22Rv1 (cell line): ENCODE data around the gene ROS1.
"Not testable (repeated sequence)": the region's sequence is repeated elsewhere in the genome, so short reads cannot be mapped to it uniquely, and the experiment has no call there.

Experiments
- H3K27ac ChIP-seq: fragments of 450-650 bp; 2 replicates; pipeline ENCODE4 v1.5.1; 2017
- ZFX ChIP-seq: fragments of 450-650 bp; IDR thresholded peaks from 2 replicates; pipeline ENCODE4 v1.6.1; 2017; ENCODE audit warnings: antibody characterized with exemption, borderline replicate concordance
- TF ChIP-seq, protein P1 (sequence below): fragments of 450-650 bp; IDR thresholded peaks from 2 replicates; pipeline ENCODE4 v1.5.1; 2017; ENCODE audit warnings: mild to moderate bottlenecking

The ROS1 gene

DNA sequence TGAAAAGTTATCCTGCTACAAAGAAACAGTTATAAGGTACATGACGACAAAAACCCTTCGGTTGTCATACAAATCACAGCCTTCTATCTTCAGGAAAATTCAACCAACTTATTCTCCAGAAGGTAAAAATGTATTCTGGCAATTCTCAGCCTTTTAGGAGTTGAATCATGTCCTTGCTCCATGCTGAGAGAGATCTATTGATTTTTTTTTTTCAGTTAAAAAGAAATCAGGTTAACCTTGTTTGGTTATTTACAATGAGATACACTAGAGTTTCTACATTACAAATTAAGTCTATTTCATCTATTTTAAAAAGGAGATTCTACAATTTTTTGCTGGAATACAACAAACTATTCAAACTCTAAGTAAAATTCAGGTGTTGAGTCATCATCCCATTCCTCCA, 45.4 kb downstream of the ROS1 start:
- TF ChIP-seq, protein P1, sequence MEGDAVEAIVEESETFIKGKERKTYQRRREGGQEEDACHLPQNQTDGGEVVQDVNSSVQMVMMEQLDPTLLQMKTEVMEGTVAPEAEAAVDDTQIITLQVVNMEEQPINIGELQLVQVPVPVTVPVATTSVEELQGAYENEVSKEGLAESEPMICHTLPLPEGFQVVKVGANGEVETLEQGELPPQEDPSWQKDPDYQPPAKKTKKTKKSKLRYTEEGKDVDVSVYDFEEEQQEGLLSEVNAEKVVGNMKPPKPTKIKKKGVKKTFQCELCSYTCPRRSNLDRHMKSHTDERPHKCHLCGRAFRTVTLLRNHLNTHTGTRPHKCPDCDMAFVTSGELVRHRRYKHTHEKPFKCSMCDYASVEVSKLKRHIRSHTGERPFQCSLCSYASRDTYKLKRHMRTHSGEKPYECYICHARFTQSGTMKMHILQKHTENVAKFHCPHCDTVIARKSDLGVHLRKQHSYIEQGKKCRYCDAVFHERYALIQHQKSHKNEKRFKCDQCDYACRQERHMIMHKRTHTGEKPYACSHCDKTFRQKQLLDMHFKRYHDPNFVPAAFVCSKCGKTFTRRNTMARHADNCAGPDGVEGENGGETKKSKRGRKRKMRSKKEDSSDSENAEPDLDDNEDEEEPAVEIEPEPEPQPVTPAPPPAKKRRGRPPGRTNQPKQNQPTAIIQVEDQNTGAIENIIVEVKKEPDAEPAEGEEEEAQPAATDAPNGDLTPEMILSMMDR = no peak
- no peak for TF ChIP-seq ZFX
- no peak overlapping the region for H3K27ac ChIP-seq

DNA sequence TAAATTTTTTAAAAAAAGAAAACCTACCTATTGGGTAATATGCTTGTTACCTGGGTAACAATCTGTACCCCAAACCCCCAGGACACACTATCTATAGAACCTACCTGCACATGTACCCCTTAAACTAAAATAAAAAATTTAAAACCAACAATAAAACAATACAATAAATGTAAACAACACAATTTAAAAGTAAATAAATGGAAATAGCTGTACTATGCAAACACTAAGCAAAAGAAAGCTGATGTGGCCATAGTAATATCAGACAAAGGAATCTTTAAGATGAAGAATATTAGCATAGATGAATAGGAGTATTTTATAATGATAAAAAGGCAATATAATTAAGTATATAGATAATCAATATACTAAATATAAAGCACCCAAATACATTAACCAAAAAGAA, 50.3 kb downstream of the ROS1 start:
- TF ChIP-seq ZFX = no peak
- TF ChIP-seq, protein P1 = no peak
- no peak overlapping the region for H3K27ac ChIP-seq

DNA sequence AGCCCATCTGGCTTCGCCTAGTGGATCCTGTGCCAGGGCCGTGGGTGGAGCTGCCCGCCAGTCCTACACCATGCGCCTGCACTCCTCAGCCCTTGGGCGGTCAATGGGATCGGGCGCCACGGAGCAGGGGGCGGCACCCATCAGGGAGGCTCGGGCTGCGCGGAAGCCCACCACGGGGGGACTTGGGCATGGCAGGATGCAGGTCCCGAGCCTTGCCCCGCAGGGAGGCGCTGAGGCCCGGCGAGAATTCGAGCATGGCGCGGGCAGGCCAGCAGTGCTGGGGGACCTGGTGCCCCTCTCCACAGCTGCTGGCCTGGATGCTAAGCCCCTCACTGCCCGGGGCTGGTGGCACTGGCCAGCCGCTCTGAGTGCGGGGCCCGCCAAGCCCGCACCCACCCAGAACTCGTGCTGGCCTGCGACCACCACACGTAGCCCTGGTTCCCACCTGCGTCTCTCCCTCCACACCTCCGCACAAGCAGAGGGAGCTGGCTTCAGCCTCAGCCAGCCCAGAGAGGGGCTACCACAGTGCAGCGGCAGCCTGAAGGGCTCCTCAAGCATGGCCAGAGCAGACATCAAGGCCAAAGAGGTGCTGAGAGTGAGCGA, 52.4 kb downstream of the ROS1 start:
- H3K27ac ChIP-seq = no peak overlapping the region
- TF ChIP-seq ZFX = no peak
- TF ChIP-seq, protein P1 = no peak

DNA sequence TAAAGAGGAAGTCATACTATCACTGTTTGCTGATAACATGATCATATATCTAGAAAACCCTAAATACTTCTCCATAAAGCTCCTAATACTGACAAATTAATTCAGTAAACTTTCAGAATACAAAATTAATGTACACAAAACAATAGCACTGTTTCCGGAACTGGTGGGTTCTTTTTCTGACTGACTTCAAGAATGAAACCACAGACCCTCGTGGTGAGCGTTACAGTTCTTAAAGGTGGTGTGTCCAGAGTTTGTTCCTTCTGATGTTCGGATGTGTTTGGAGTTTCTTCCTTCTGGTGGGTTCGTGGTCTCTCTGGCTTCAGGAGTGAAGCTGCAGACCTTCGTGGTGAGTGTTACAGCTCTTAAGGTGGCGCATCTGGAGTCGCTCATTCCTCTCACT, 53.5 kb downstream of the ROS1 start:
- not testable (repeated sequence) for H3K27ac ChIP-seq

DNA sequence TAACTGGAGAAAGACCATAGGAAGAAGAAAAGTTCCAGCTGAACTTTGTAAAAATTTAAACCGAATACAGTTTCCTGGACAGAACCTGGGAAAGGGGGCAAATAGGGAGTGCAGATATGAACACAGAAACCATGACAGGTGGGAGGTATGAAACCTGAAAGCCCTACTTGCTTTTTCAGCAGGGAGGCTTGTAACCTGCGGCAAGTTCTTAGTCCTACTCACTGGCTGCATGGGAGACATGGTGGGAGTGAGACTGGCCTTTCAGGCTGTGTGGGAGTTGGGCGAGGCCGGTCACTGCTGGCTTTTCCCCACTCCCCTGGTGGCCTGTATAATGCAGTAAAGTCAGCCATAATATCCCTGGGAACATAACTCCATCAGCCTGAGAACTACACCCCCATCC, 54.2 kb downstream of the ROS1 start:
- TF ChIP-seq, protein P1 = no peak
- TF ChIP-seq ZFX = no peak
- H3K27ac ChIP-seq = no peak overlapping the region

DNA sequence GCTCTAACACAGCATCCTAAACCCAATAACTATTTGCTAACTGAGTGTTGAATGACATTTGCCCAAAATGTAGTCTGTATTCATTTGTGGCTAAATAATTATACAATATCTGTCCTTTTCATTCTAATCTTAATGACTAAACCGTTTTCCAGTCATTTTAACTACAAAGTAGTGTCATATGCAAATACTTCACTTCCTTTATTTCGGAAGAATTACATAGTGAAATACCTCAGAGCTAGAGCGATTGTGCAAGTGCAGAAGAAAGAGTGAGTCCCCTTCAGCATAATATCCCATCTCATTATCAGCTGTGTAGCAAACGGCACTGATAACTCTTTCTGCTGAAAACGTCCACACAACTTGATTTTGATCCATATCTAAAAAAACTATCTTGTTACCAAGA, 66.2 kb downstream of the ROS1 start:
- TF ChIP-seq, protein P1 = no peak
- no peak for TF ChIP-seq ZFX
- H3K27ac ChIP-seq = no peak overlapping the region

DNA sequence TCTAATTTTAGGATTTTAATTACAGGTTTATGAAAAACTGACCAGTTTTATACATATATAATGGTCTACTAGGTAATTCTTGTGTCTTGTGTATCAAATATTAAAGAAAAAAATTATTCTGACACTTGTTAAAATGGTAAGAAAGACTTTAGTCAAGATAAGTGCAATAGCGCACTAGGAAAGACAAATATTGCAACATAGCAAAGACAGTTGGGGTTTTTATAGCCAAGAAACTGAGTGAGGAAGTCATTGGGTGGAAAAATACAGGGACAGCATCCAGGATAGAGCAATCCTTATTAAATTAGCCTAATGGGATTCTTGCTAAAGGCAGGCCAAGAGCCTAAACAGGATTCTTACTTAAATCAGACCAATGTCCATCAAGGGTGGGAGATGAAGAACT, 71.1 kb downstream of the ROS1 start:
- TF ChIP-seq, protein P1 = no peak
- TF ChIP-seq ZFX = no peak
- no peak overlapping the region for H3K27ac ChIP-seq

DNA sequence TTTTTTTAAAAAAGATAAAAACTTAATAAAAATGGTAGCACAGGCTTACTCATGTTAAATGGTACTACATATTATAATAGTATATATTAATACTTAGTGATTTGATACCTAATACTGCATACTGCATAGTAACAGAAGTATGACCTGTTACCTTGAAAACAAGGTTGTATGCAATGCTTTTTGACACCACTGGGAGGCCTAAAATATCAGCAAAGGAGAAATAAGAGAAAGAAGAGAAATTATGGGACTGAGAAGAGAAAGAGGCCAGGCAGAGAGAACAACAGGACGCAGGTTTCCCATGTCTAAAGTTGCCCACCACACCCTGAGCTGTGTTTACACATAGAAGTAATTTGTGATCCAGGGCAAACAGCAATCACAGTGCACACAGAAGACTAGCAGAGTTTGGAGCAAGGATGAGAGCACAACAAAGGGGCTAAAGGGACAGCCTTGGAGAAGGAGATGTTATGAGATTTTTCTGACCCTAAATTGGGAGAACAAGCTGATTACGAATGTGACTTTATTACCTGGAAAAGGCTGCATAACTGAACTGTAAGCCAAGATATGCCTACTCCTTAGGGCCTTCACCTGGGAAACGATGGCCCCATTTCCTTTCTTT, 73.2 kb downstream of the ROS1 start:
- no peak for TF ChIP-seq ZFX
- TF ChIP-seq, protein P1 = peak; percentile 71
- H3K27ac ChIP-seq = no peak overlapping the region
